Activated CD4-positive, alpha-beta T cell treated with anti-CD3 and anti-CD28 coated beads, Interleukin-2, amount 50 U/mL, for 24 hours (primary cell): ENCODE results near the gene TNRC6A.
"Not testable (repeated sequence)": the region's sequence is repeated elsewhere in the genome, so short reads cannot be mapped to it uniquely, and the experiment has no call there.

Experiments used
- DNase-seq, 2 donors: peaks; one replicate each; pipeline ENCODE4 v3.0.0-alpha.2; 2020; ENCODE audit warnings: low read depth in 1 of 2, low spot score in 1 of 2

The TNRC6A gene

DNA sequence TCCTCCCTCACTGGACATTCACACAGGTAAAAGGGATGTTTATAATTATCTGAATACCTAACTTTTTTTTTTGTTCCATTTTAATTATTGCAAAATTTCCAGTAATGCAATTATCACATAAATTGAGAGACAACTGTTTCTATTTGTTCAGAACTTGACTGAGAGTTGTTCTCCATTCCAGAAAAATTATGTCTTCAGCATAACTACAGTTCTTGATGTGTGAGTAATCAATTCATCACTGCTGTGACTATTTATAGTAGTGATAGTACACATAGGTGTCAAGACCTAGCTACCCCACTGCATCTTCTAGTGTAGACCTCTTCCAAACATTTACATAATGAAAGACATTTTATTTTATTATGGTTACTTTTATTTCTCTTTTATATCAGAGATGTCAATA lies 5.8 kb upstream of the TNRC6A start:
- DNase-seq = no peak

DNA sequence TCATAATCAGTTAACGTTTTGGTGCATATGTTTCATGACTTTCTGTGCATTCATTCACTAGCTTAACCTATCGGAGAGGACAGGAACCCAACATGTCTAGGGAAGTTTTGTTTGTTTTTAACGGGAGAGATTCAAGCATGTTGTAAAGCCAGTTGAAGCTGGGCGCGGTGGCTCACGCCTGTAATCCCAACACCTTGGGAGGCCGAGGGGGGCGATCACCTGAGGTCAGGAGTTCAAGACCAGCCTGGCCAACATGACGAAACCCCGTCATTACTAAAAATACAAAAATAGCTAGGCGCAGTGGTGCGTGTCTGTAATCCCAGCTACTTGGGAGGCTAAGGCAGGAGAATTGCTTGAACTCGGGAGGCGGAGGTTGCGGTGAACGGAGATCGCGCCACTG lies 1.4 kb upstream of the TNRC6A start:
- no peak for DNase-seq

DNA sequence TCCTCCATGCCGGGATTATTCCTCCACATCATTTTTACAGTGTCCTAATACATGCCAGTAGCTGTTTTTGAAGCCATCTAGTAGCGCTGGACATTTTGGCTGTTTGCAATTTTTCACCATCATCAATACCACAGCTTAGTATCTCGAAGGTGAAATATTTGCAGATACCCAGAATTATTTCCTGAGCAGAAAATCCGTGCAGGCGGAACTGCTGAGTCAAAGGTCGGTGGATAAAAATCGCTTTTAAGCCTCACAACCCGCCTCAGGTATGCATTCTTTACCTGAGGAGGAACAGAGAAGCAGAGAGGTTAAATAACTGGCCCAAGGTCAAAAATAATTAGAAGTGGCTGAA lies 584 bp upstream of the TNRC6A start:
- DNase-seq = peak in 1 of 2 donors; percentile 4

DNA sequence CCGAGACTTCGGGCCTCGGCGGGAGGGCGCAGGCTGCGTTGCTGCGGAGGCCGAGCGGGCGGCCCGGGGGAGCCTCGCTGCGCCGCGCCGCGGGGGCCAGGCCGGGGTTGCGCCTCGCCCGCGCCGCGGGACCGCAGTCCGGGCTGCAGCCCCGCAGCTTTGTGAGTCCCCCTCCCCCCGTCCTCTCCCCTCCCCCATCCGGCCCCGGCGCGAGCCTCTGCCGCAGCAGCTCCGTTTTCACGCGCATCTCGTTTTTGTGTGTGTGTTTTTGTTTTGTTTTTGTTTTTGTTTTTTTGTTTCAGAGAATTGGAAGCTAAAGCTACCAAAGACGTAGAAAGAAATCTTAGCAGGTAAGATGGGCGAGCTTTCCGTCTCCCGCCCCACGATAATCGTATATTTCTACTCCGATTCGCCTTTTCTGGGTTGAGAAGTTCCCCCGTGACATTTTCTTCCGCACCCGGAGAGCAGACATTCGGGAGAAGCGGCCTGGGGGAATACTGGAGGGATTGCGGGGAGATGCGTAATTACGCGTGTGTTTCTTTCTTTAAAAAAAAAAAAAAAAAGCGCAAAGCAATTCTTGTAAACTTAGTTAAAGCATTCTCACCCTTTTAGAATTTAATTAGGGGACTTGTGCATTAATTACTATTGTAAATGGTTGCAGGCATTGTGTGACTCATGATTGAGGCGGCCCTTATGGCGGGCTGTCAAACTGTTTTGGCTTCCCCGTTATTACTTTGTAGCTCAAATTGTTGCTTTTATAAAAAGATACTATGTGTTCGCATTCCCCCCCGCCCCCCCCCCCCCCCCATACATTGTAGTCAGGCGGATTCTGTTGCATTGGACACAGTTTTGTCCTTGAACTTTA lies 732 bp downstream of the TNRC6A start:
- peak in 1 of 2 donors; percentile 14 for DNase-seq

DNA sequence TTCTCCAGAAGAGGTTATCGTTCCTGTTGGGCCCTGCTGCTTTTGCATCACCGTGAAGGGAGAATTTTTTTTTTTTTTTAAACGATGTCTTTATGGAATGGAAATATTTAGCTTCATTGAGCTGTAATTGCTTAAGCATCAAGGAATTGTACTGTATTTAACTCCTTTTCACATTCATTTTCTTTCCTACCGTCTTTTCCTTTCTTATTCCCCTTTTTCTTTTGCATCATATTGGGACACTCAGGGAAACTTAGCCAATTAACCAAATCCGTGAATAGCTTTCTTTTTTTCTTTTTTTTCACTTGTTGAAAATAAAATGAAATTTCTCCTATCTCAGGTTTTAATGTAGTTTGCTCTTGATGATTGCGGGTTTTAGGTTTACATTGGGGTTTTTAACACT lies 1.5 kb downstream of the TNRC6A start:
- no peak for DNase-seq

DNA sequence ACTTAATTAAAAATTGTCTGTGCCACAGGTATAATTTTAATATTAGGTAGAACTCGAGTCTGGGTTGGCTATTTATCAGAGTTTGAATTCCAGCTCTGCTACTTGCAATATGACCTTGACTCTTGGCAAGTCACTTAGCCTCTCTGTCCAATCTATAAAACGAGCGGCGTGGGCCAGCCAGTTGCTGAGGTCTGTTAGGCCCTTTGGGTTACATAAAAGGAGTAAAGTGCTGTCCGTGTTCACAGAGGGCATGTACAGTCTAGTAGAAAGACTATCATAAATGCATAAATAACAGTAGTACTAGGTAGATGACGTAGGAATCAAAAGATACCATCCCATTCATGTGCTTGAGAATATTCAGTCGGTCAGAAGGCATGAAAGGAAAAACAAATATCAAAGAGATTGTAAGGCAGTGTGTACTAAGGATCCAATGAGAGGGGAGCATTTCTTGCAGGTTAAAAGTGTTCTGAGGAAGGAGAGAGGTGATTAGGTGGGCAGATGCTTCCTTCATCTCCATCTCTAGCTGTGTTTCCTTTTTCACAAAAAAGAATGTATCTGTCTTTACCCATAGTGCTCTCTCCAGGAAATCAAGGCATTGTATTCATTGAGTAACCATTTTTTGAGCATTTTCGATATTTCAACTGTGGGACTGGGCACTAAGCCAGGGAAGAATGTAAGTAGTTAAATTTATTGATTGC lies 2.4 kb downstream of the TNRC6A start:
- no peak for DNase-seq

DNA sequence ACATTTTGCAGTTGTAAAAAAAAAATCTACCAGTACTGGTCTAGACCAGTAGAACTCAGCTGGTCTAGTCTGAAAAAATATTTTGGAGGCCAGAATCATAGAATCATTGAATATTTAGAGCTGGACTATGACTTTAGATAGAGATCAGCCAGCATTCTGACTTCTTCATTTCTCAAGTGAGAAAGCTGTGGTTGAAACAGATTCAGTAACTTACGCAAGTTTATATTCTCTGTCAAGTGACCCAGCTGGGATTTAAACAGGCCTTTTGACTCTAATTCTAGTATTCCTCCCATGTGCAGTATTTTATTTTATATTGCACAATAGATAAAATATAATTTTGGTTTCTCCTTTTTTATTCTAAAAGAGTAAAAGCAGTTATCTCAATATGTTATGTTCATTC lies 4.9 kb downstream of the TNRC6A start:
- no peak for DNase-seq

DNA sequence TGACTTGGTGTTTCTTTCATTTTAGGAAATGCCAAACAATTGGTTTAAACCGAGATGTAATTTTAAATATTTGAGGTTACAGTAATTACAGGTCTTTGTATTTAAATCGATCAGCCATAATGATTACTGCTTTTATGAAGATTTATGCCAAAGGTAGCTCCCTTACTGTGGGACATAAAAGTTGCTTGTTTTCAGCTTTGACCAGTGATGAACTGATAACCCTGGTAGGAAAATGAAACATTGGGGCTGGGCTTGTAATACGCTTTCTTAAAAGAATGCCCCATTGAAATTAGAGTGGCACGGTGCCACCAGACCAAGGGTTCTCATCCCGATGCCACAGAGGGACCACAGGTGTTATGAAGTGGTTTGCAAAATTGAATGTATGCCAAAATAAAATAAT lies 7.3 kb downstream of the TNRC6A start:
- DNase-seq = no peak

DNA sequence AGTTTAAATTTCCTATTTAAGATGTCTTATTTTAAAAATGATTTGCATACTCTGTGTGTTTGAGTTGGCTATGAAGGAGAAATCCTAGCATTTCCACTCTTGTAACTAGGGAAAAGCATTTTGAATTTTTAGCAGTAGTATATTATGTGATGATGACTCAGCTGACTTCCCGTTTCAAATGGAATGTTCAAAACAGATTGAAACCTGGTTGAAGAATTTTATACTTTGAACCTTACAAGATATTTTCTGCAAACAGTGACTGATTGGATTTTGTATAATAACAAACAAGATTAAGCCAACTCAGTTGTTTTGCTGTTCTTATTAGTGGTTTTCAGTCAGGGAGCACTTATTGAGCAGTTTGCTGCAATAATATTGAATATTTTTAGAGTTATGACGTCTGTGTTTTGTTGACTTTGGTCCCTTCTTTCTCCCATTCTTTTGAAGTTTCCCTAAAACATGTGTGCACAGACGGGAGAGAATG lies 8.0 kb downstream of the TNRC6A start:
- DNase-seq = no peak

DNA sequence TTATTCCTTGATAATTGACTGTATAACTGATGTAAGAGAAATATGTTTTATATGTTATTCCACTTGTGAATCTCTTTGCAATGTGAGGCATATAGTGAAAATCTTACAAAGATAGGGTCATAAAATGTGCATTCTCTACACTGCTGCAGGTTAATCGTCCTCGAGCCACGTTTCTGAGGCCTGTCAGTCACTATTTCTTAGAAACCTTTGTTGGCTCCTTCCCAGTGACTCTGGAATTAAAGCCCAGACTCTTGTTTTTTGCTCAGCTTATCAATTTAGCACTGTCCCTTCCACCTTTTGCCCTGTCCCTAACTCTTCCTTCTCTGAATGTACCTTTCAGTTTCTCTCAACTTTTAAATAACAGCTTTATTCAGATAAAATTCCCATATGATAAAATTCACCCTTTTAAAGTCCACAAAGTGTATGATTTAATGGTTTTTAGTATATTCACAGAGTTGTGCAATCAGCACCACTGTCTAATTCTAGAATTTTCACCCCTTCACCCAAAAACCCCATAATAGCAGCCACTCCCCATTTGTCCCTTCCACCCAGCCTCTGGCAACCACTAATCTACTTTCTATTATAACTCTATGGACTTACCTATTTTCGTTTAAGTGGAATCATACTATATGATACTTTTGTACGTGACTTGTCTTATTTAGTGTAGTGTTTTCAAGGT lies 8.6 kb downstream of the TNRC6A start:
- no peak for DNase-seq

DNA sequence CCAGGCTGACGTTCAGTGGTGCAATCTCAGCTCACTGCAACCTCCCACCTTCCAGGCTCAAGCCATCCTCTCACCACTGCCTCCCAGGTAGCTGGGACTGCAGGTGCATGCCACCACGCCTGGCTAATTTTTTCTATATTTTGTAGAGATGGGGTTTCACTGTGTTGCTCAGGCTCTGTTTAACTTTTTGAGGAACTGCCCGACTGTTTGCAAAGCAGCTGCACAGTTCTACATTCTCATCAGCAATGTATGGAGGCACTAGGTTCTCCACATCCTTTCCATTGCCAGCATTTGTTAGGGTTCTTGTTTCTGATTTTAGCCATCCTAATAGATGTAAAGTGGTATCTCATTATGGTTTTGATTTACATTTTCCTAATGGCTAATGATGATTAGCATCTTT lies 9.4 kb downstream of the TNRC6A start:
- DNase-seq = no peak

DNA sequence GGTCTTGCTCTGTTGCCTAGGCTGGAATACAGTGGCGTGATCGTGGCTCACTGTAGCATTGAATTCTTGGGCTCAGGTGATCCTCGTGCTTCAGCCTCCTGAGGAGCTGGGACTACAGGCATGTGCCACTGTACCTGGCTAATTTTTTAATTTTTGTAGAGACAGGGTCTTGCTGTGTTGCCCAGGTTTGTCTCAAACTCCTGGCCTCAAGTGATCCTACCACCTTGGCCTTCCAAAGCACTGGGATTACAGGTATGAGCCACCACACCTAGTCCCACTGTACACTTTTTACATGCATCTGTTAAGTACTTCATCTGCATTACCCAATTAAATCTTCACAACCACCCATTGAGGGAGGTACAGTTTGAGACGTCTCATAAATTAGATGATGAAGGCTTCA lies 12.4 kb downstream of the TNRC6A start:
- DNase-seq = no peak

DNA sequence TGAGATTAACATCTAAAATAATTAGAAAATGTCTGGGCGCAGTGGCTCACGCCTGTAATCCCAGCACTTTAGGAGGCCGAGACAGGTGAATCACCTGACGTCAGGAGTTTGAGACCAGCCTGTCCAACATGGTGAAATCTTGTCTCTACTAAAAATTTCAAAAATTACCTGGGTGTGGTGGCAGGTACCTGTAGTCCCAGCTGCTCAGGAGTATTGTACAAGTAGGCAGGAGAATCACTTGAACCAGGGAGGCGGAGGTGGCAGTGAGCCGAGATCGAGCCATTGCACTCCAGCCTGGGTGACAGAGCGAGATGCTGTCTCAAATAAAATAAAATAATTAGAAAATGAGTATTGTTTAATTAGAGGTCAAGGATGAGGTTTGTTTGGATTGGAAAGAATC lies 13.2 kb downstream of the TNRC6A start:
- DNase-seq = not testable (repeated sequence)

DNA sequence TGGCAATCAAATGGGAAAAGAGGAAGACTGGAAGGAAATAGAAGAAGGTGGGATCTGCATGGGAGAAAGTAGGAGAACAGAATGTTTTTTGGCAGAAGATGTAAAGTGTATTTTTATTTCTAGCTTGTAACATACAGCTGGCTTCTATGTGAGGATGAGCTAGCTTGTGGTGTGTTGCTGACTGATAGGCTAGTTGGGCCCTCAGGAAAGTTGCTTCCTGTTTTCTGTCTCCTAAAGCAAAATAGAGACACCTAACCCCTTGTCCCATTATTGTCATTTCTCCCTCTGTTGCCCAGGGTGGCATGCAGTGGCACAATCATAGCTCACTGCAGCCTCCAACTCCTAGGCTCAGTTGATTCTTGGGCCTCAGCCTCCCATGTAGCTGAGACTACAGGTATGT lies 15.9 kb downstream of the TNRC6A start:
- DNase-seq = no peak

DNA sequence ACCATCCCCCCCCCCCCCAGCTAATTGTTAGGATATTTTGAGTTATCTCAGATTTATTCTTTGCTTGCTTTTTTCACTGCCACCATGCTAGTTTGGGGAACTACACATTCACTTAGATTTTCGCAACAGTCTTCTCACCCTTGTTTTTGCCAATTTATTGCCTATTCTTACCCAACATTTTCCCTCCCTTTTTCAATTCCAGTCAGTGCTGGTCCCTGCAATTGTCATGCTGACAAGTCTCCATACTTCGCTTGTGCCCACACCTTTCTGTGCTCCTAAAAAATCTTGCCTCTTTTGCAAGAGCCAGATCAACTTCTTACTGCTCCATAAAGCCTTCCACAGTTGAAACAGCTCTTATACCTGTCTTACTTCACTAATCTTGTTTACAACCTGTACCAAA lies 16.3 kb downstream of the TNRC6A start:
- DNase-seq = no peak

DNA sequence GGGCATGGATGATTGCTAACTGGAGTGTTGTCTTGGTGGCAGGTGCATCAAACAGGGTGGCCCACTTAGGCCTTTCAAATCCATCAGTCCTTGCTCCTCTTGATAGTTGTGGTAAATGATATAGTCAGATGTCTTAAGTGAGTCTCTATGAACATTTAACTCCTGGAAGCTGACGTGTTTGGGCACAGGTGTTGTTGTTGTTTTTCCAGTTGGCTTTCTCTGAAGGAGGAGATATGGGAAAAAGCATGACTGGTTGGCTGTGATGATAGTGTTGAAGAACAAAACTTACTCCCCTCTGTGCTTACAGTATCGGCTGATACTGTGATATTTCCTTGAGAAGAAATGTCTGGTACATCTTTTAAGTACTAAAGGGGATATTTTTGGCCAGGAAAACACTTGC lies 18.0 kb downstream of the TNRC6A start:
- no peak for DNase-seq

DNA sequence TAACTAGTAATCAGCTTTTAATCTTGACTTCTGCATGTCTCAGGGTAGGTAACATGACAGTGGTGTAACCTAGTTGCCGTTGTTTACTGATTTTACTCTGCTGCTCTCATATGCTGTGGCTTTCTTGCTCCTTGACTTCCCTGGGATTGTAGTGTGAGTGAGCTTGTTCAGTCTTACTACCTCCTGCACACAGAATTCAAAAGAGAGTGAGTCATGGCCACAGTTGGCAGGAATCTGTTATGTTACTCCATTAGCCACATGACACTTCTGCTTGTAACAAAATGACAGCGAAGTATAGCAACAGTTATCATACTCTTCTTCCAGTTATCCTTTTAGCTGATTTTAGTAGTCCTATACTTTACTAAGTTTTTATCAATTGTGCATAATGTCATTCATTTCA lies 18.8 kb downstream of the TNRC6A start:
- DNase-seq = peak in 1 of 2 donors; percentile 7

DNA sequence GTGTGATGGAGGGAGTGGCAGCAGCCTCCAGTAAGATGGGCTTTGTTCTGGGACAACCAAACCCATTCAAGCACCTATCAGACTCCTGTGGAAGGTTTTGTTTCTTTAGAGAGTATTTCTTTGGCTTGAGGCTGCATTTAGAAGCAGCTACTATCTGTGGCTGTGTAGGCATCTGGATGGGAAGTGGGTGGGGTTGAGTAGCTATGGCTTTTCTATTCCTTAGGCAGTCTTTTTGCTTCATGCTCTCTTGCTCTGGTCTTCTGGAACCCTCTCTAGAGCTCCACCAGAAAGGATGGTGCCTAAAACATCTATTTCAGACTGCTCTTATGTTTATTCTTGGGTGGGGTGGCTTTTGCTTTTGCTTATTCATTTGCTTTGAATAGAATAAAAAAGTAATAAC lies 19.9 kb downstream of the TNRC6A start:
- DNase-seq = no peak

DNA sequence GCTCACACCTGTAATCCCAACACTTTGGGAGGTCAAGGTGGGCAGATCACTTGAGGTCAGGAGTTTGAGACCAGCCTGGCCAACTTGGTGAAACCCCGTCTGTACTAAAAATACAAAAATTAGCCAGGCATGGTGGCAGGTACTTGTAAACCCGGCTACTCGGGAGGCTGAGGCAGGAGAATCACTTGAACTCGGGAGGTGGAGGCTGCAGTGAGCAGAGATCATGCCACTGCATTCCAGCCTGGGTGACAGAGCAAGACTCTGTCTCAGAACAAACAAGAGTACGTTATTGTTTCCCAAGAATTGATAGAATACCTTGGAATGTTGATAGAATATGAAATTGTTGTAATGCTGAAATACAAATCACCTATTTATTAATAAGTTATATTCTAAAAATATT lies 20.4 kb downstream of the TNRC6A start:
- DNase-seq = not testable (repeated sequence)

DNA sequence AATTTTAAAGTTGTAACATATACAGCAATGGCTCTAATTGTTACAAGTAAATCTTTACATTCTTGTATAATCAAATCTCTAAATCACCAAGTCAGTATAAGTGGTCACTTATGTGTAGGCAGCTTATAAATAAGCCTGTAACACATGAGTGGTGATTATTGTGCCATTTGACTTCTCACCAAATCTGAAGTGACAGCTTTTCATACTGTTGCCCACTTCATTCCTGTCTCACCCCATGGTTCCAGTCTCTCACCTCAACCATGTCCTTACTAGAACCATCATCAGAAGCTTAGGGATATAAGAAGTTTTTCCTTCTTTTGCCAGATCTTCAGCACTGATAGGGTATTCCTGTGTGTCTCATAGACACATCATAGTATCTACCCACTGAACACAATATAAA lies 23.5 kb downstream of the TNRC6A start:
- DNase-seq = no peak

DNA sequence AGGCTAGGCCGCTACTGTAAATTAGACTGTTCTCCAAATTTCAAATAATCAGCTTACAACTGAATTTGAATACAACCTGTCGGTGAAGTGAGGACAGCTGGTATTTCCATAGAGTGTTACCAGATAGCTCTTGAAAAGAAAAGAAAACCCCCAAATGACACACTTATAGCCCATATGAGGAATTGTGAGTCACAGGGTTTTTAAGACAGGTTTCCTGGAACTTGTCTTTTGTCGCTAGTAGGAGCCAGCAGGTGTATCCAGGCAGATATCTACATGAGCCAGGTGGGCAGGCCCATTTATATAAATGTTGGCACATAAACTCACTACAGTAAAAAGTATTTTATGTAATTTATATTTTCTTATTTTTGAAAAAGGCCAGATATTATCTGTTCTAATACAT lies 24.0 kb downstream of the TNRC6A start:
- DNase-seq = peak in 1 of 2 donors; percentile 25

DNA sequence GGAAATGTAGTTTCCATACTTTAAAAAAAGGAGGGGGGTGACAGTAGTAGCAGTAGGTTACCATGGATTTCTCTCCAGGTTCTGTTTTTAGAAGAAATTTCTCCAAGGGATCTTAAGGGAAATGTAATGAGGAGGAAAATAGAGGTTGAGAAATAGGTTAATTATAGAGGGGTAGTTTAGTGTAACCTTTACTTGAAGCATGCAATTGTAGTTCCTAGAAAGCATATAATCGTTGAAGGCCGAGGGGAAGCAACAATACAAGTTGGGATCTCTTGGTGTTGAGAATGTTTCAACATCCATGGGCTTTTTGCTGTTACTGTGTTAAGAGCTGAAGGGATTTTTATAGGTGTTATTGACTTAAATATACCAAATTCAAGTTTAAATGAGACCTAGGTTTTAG lies 25.1 kb downstream of the TNRC6A start:
- no peak for DNase-seq
